ENCODE measurements around the gene CDS2. TPM values are rescaled to one million over a fixed set of nuclear protein-coding genes. Genes with fewer than 3 reads are reported as not detected.

Gene CDS2
- total and polyA plus RNA-seq, 2 of the 13 experiments (the other 11 are each of a cell fraction or from before 2014, with no cell fraction given): 81.3 to 153 TPM

DNA sequence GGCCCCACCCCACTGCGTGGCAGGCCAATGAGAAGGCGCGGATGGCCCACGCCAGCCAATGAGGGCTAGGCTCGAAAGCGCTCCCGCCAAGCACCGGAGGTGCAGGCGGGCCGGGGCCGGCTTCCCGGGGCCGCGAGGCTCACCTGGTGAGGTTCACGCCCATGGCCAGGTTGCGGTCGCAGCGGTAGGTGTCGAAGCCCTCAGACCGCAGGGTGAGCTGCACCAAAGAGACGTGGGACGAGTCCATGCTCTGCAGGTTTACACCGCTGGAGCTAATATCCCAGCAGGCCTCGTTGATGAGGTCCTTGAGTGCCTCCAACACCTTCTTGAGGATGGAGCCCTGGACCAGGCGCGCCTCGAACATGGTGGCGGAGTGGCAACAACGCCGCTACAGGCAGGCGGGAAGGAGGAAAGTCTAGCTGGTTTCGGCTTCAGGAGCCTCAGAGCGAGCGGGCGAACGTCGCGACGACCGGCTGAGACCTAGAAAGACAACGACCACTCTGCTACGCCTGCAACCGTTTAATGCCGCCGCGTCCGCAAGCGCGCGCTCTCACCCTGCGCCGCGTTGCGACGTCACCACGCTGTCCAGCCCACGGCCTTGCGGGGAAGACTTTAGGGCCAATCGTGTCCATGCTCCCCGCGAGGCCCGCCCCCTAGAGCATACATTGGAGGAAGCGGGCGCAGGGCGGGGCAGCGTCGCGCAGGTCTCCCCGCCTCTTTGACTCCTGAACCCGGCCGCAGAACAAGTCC lies 7.2 kb upstream of the CDS2 start, which contains the start of gene PCNA (continued):
- TF ChIP-seq ZNF230 (CRISPR knock-in tag; IDR thresholded peaks at IDR 0.05): peak; percentile 100
- peak; percentile 55; the same call in 1 of the 2 replicates for TF ChIP-seq NCOR1 (IDR thresholded peaks at IDR 0.05; ENCODE audit: borderline replicate concordance, low read length)
- peak; percentile 86 for TF ChIP-seq MYC (CRISPR knock-in tag; IDR thresholded peaks at IDR 0.05; ENCODE audit: borderline replicate concordance)
- TF ChIP-seq ARID2 (CRISPR knock-in tag; IDR thresholded peaks at IDR 0.05; ENCODE audit: borderline replicate concordance): peak; percentile 53
- peak; percentile 84; the same call in 1 of the 2 replicates for TF ChIP-seq ERF (CRISPR knock-in tag; IDR thresholded peaks at IDR 0.05)
- TF ChIP-seq, protein P1, sequence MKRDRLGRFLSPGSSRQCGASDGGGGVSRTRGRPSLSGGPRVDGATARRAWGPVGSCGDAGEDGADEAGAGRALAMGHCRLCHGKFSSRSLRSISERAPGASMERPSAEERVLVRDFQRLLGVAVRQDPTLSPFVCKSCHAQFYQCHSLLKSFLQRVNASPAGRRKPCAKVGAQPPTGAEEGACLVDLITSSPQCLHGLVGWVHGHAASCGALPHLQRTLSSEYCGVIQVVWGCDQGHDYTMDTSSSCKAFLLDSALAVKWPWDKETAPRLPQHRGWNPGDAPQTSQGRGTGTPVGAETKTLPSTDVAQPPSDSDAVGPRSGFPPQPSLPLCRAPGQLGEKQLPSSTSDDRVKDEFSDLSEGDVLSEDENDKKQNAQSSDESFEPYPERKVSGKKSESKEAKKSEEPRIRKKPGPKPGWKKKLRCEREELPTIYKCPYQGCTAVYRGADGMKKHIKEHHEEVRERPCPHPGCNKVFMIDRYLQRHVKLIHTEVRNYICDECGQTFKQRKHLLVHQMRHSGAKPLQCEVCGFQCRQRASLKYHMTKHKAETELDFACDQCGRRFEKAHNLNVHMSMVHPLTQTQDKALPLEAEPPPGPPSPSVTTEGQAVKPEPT (CRISPR knock-in tag; IDR thresholded peaks at IDR 0.05; ENCODE audit: low read depth): peak; percentile 98
- peak; percentile 100 for TF ChIP-seq ZNF776 (CRISPR knock-in tag; IDR thresholded peaks at IDR 0.05)
- TF ChIP-seq, protein P2, sequence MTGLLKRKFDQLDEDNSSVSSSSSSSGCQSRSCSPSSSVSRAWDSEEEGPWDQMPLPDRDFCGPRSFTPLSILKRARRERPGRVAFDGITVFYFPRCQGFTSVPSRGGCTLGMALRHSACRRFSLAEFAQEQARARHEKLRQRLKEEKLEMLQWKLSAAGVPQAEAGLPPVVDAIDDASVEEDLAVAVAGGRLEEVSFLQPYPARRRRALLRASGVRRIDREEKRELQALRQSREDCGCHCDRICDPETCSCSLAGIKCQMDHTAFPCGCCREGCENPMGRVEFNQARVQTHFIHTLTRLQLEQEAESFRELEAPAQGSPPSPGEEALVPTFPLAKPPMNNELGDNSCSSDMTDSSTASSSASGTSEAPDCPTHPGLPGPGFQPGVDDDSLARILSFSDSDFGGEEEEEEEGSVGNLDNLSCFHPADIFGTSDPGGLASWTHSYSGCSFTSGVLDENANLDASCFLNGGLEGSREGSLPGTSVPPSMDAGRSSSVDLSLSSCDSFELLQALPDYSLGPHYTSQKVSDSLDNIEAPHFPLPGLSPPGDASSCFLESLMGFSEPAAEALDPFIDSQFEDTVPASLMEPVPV (CRISPR knock-in tag; IDR thresholded peaks at IDR 0.05): peak; percentile 100
- peak; percentile 81 for TF ChIP-seq ZNF34 (CRISPR knock-in tag; IDR thresholded peaks at IDR 0.05; ENCODE audit: borderline replicate concordance)
- no peak; the same call in 1 of the 2 replicates for TF ChIP-seq NFIC (IDR thresholded peaks at IDR 0.05; ENCODE audit: low read length)
- no peak for TF ChIP-seq GABPA (IDR thresholded peaks at IDR 0.05; ENCODE audit: low read depth, low read length)
- peak; percentile 68 for TF ChIP-seq GABPA (CRISPR knock-in tag; IDR thresholded peaks at IDR 0.05; ENCODE audit: low read depth)
- TF ChIP-seq RBM22 (optimal IDR thresholded peaks at IDR 0.05; ENCODE audit: low read length): no peak
- TF ChIP-seq ZFP90 (CRISPR knock-in tag; IDR thresholded peaks at IDR 0.05; ENCODE audit: borderline replicate concordance): peak; percentile 99
- TF ChIP-seq SALL2 (CRISPR knock-in tag; IDR thresholded peaks at IDR 0.05): peak; percentile 92
- peak; percentile 99 for TF ChIP-seq RBFOX2 (IDR thresholded peaks at IDR 0.05; ENCODE audit: low read depth, low read length)
- peak; percentile 97 for TF ChIP-seq CREB1 (IDR thresholded peaks at IDR 0.05)
- TF ChIP-seq CREB1 (CRISPR knock-in tag; IDR thresholded peaks at IDR 0.05): peak; percentile 95
- peak; percentile 84 for TF ChIP-seq MED8 (CRISPR knock-in tag; IDR thresholded peaks at IDR 0.05; ENCODE audit: insufficient replicate concordance)
- TF ChIP-seq, protein P3, sequence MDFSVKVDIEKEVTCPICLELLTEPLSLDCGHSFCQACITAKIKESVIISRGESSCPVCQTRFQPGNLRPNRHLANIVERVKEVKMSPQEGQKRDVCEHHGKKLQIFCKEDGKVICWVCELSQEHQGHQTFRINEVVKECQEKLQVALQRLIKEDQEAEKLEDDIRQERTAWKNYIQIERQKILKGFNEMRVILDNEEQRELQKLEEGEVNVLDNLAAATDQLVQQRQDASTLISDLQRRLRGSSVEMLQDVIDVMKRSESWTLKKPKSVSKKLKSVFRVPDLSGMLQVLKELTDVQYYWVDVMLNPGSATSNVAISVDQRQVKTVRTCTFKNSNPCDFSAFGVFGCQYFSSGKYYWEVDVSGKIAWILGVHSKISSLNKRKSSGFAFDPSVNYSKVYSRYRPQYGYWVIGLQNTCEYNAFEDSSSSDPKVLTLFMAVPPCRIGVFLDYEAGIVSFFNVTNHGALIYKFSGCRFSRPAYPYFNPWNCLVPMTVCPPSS (IDR thresholded peaks at IDR 0.05): no peak
- peak; percentile 82; the same call in 1 of the 2 replicates for TF ChIP-seq ZSCAN29 (CRISPR knock-in tag; conservative IDR thresholded peaks at IDR 0.05)
- TF ChIP-seq, protein P4, sequence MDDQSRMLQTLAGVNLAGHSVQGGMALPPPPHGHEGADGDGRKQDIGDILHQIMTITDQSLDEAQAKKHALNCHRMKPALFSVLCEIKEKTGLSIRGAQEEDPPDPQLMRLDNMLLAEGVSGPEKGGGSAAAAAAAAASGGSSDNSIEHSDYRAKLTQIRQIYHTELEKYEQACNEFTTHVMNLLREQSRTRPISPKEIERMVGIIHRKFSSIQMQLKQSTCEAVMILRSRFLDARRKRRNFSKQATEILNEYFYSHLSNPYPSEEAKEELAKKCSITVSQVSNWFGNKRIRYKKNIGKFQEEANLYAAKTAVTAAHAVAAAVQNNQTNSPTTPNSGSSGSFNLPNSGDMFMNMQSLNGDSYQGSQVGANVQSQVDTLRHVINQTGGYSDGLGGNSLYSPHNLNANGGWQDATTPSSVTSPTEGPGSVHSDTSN (CRISPR knock-in tag; IDR thresholded peaks at IDR 0.05; ENCODE audit: borderline replicate concordance): no peak; the same call in 1 of the 2 replicates
- TF ChIP-seq, protein P5, sequence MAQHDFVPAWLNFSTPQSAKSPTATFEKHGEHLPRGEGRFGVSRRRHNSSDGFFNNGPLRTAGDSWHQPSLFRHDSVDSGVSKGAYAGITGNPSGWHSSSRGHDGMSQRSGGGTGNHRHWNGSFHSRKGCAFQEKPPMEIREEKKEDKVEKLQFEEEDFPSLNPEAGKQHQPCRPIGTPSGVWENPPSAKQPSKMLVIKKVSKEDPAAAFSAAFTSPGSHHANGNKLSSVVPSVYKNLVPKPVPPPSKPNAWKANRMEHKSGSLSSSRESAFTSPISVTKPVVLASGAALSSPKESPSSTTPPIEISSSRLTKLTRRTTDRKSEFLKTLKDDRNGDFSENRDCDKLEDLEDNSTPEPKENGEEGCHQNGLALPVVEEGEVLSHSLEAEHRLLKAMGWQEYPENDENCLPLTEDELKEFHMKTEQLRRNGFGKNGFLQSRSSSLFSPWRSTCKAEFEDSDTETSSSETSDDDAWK (CRISPR knock-in tag; IDR thresholded peaks at IDR 0.05): no peak

Data from HepG2 (cell line).